ENCODE results near the gene YAE1. TPM values are rescaled to one million over a fixed set of nuclear protein-coding genes. Genes with fewer than 3 reads are reported as not detected.

YAE1 gene
- total and polyA plus RNA-seq, 2 donors: 19.8 to 34.2 TPM

DNA sequence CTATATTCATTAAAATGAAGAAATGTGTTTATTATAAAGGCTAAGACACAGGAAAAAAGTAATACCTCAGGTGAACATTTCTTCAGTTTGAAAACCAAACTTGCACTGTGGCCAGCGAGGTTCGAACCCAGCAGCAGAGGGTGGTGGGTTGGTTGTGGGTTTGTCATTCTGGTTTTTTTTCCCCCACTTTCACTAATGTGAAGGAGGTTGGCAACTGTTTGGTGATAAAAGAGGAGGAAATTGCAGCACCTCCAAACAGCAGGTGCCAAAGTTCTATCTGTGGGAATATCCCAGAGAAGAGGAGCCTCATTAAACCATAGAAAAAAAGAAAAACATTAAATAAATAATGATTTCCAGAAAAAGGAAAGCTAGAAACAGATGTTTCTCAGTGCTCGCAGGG, 36.6 kb upstream of the YAE1 start:
- no peaks in the 10 kb centered on the region for H3K4me1 ChIP-seq (ENCODE audit: control insufficient read depth in 2 of 2, insufficient read depth in 2 of 2, low read length in 2 of 2)
- H3K4me3 ChIP-seq (ENCODE audit: low read length in 2 of 2): no peak overlapping the region
- H3K27ac ChIP-seq (ENCODE audit: low read depth in 1 of 2, low read length in 1 of 2): no peak overlapping the region
- no peaks in the 10 kb centered on the region for H3K9me3 ChIP-seq (ENCODE audit: control insufficient read depth in 2 of 2, insufficient read depth in 1 of 2, low read length in 1 of 2)
- DNase-seq (ENCODE audit: low read depth in 6 of 9, low spot score in 9 of 9): no peak
- no peaks in the 10 kb centered on the region for H3K27me3 ChIP-seq (ENCODE audit: control insufficient read depth in 2 of 2, insufficient read depth in 1 of 2, low read length in 1 of 2)
- 31% methylated on average over 3 of the region's 3 CpGs for WGBS
- H3K36me3 ChIP-seq (ENCODE audit: control insufficient read depth in 2 of 2, insufficient read depth in 2 of 2, low read length in 1 of 2): no peaks in the 10 kb centered on the region

DNA sequence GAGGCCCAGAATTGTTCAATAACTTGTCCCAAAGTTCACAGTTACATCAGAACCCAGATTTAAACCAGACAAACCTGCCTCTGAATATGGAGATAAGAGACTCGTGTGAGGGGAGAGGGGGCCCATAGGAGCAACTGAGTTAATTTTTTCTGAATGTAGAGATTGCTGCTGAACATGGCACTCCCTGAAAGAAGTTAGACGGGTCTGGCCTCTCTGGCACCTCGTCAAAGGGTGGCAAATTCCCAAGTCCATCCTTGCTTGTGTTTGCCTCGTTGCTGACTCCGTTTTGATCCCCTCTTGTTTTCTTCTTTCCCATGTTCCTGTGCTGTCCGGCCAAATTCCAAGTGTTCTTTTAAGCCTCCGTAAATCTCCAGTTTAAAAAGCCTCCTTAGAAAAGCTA, 35.2 kb upstream of the YAE1 start:
- H3K27me3 ChIP-seq (ENCODE audit: control insufficient read depth in 2 of 2, insufficient read depth in 1 of 2, low read length in 1 of 2): no peaks in the 10 kb centered on the region
- WGBS: 86% methylated on average over 7 of the region's 7 CpGs

DNA sequence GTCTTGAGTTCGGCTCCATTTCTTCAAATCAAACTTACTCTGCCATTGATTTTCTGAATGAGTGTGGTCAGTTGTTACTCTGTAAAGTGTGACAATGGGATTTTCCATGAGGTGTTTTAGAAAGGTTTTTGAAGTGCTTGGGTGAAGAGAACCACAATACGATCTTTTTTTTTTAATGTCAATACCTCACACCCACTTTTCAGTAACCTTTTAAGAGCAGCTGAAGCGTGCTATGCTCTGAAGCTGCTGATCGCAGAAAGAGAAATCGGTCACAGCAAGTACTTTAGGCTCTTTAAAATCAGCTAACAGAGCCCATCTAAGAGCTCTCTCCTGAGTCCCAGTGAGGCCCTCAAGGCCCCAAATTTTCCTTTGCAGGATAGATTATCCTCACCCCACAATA, 34.4 kb upstream of the YAE1 start:
- H3K36me3 ChIP-seq (ENCODE audit: control insufficient read depth in 2 of 2, insufficient read depth in 2 of 2, low read length in 1 of 2): no peaks in the 10 kb centered on the region
- no peaks in the 10 kb centered on the region for H3K27me3 ChIP-seq (ENCODE audit: control insufficient read depth in 2 of 2, insufficient read depth in 1 of 2, low read length in 1 of 2)
- 92% methylated on average over 5 of the region's 5 CpGs for WGBS
- no peaks in the 10 kb centered on the region for H3K4me1 ChIP-seq (ENCODE audit: control insufficient read depth in 2 of 2, insufficient read depth in 2 of 2, low read length in 2 of 2)
- no peak overlapping the region for H3K27ac ChIP-seq (ENCODE audit: low read depth in 1 of 2, low read length in 1 of 2)
- DNase-seq (ENCODE audit: low read depth in 6 of 9, low spot score in 9 of 9): no peak
- no peak overlapping the region for H3K4me3 ChIP-seq (ENCODE audit: low read length in 2 of 2)
- no peaks in the 10 kb centered on the region for H3K9me3 ChIP-seq (ENCODE audit: control insufficient read depth in 2 of 2, insufficient read depth in 1 of 2, low read length in 1 of 2)

More for the DNA sequence above, 35.2 kb upstream of the YAE1 start:
- Histone ChIP-seq H3K4me1 (ENCODE audit: control insufficient read depth in 2 of 2, insufficient read depth in 2 of 2, low read length in 2 of 2) (no peaks in the 10 kb centered on the region), H3K27ac (ENCODE audit: low read depth in 1 of 2, low read length in 1 of 2) (no peak overlapping the region), H3K9me3 (ENCODE audit: control insufficient read depth in 2 of 2, insufficient read depth in 1 of 2, low read length in 1 of 2) (no peaks in the 10 kb centered on the region), H3K4me3 (ENCODE audit: low read length in 2 of 2) (no peak overlapping the region), H3K36me3 (ENCODE audit: control insufficient read depth in 2 of 2, insufficient read depth in 2 of 2, low read length in 1 of 2) (no peaks in the 10 kb centered on the region)
- DNase-seq (ENCODE audit: low read depth in 6 of 9, low spot score in 9 of 9): no peak

DNA sequence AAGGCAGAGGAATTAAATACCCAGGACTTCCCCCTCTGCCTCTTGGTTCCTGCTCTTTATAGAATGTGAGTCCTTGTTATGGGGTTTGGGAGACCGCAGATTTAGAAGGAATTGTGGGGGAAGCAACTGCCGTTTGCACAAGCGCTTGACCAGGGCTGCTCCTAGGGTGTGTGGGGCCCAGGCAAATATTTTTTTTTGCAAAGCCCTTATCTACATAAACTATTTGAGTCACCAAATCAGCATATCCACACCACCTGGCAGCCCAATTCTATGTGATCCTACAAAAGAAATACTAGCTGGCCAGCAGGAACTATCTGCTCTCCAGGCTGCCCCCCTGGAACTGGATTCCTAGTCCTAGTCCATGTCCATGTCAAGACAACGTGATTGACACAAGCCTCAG, 33.4 kb upstream of the YAE1 start:
- H3K27me3 ChIP-seq (ENCODE audit: control insufficient read depth in 2 of 2, insufficient read depth in 1 of 2, low read length in 1 of 2): no peaks in the 10 kb centered on the region
- no peaks in the 10 kb centered on the region for H3K9me3 ChIP-seq (ENCODE audit: control insufficient read depth in 2 of 2, insufficient read depth in 1 of 2, low read length in 1 of 2)
- H3K27ac ChIP-seq (ENCODE audit: low read depth in 1 of 2, low read length in 1 of 2): no peak overlapping the region
- no peaks in the 10 kb centered on the region for H3K36me3 ChIP-seq (ENCODE audit: control insufficient read depth in 2 of 2, insufficient read depth in 2 of 2, low read length in 1 of 2)
- H3K4me1 ChIP-seq (ENCODE audit: control insufficient read depth in 2 of 2, insufficient read depth in 2 of 2, low read length in 2 of 2): no peaks in the 10 kb centered on the region
- H3K4me3 ChIP-seq (ENCODE audit: low read length in 2 of 2): no peak overlapping the region
- WGBS: 92% methylated on average over 4 of the region's 4 CpGs
- DNase-seq (ENCODE audit: low read depth in 6 of 9, low spot score in 9 of 9): no peak

DNA sequence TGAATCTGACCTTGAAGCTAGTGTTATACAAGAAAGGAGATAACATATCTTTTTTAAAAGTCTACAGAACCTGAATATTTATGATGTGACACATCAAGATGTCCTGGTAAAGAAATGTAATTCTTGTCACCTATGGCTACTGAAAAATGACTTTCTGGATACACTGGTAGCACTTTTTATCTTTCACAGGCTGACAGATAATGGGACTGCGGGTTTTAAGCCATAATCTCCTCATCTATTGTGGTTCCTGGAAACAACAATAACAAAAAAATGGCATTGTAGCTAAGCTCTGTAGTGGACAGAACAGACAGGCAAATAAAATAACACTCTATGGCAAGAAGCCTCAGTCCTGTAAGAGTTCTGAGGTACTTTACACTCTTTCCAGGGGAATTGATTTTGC, 31.6 kb upstream of the YAE1 start:
- Histone ChIP-seq H3K27ac (ENCODE audit: low read depth in 1 of 2, low read length in 1 of 2) (no peak overlapping the region), H3K36me3 (ENCODE audit: control insufficient read depth in 2 of 2, insufficient read depth in 2 of 2, low read length in 1 of 2) (no peaks in the 10 kb centered on the region), H3K4me1 (ENCODE audit: control insufficient read depth in 2 of 2, insufficient read depth in 2 of 2, low read length in 2 of 2) (no peaks in the 10 kb centered on the region), H3K4me3 (ENCODE audit: low read length in 2 of 2) (no peak overlapping the region), H3K9me3 (ENCODE audit: control insufficient read depth in 2 of 2, insufficient read depth in 1 of 2, low read length in 1 of 2) (no peaks in the 10 kb centered on the region), H3K27me3 (ENCODE audit: control insufficient read depth in 2 of 2, insufficient read depth in 1 of 2, low read length in 1 of 2) (no peaks in the 10 kb centered on the region)
- 95% methylated on average over 1 of the region's 1 CpG for WGBS
- DNase-seq (ENCODE audit: low read depth in 6 of 9, low spot score in 9 of 9): no peak

DNA sequence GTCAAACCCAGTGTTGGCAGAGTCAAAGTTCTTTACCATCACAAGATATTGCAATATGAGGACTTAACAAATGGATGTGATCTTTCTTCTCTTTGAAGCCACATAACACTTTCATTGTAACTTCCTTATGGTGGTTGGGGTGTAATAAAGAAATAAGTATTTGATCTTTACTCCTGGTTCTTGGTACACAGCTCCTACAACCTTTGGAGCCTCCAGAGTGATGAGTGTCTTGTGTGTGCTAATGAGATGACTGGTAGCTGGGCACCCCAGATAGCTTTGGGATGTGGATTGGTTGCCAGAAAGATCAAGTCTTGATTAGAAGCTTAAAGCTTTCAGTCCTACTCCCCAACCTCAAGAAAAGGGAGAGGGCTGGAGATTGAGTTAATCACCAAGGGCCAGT, 31.1 kb upstream of the YAE1 start:
- Histone ChIP-seq H3K4me1 (ENCODE audit: control insufficient read depth in 2 of 2, insufficient read depth in 2 of 2, low read length in 2 of 2) (no peaks in the 10 kb centered on the region), H3K9me3 (ENCODE audit: control insufficient read depth in 2 of 2, insufficient read depth in 1 of 2, low read length in 1 of 2) (no peaks in the 10 kb centered on the region), H3K27ac (ENCODE audit: low read depth in 1 of 2, low read length in 1 of 2) (no peak overlapping the region)

DNA sequence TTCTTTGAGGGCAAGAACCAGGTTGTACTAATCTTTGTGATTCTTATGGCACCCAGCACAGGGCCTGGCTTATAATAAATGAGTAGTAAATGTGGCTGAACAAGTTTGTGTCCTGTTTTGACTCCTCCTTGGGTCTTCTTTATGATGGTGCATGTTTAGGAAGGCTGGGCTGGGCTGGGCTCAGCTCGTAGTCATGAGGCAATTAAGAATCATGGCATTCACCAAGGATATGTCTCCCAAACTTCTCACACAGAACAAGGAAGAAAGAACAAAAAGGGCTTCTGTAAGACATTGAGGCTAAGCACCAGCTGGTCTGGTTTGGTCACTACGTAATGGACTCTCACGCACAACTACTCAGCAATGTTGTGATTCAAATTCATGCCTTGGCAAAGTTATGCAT, 30.5 kb upstream of the YAE1 start:
- H3K27ac ChIP-seq (ENCODE audit: low read depth in 1 of 2, low read length in 1 of 2): no peak overlapping the region
- no peaks in the 10 kb centered on the region for H3K27me3 ChIP-seq (ENCODE audit: control insufficient read depth in 2 of 2, insufficient read depth in 1 of 2, low read length in 1 of 2)
- no peaks in the 10 kb centered on the region for H3K36me3 ChIP-seq (ENCODE audit: control insufficient read depth in 2 of 2, insufficient read depth in 2 of 2, low read length in 1 of 2)
- WGBS: 98% methylated on average over 3 of the region's 3 CpGs
- H3K4me3 ChIP-seq (ENCODE audit: low read length in 2 of 2): no peak overlapping the region
- H3K9me3 ChIP-seq (ENCODE audit: control insufficient read depth in 2 of 2, insufficient read depth in 1 of 2, low read length in 1 of 2): no peaks in the 10 kb centered on the region
- H3K4me1 ChIP-seq (ENCODE audit: control insufficient read depth in 2 of 2, insufficient read depth in 2 of 2, low read length in 2 of 2): no peaks in the 10 kb centered on the region
- no peak for DNase-seq (ENCODE audit: low read depth in 6 of 9, low spot score in 9 of 9)

More for the DNA sequence above, 31.1 kb upstream of the YAE1 start:
- Histone ChIP-seq H3K27me3 (ENCODE audit: control insufficient read depth in 2 of 2, insufficient read depth in 1 of 2, low read length in 1 of 2) (no peaks in the 10 kb centered on the region), H3K4me3 (ENCODE audit: low read length in 2 of 2) (no peak overlapping the region), H3K36me3 (ENCODE audit: control insufficient read depth in 2 of 2, insufficient read depth in 2 of 2, low read length in 1 of 2) (no peaks in the 10 kb centered on the region)
- DNase-seq (ENCODE audit: low read depth in 6 of 9, low spot score in 9 of 9): no peak

DNA sequence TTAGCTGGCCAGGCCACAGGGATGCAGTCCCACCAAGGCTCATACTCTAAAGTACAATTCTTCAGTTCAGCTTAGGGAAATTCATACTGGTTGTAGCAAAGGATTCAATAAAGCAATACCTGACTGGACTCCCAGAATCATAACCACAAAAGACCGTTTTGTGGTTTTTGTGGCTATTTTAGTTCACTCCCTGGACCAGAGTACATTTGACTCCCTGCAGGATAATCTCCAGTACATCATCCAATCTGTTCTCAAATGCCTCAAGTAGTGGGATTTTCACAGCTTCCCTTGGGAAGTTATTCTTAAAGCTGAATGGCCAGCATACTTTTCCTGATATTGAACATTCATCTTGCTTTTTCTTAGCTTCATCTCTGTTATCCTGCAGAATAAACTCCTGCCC, 29.3 kb upstream of the YAE1 start:
- H3K36me3 ChIP-seq (ENCODE audit: control insufficient read depth in 2 of 2, insufficient read depth in 2 of 2, low read length in 1 of 2): no peaks in the 10 kb centered on the region
- no peak for DNase-seq (ENCODE audit: low read depth in 6 of 9, low spot score in 9 of 9)
- H3K4me3 ChIP-seq (ENCODE audit: low read length in 2 of 2): no peak overlapping the region
- no peaks in the 10 kb centered on the region for H3K4me1 ChIP-seq (ENCODE audit: control insufficient read depth in 2 of 2, insufficient read depth in 2 of 2, low read length in 2 of 2)
- no peaks in the 10 kb centered on the region for H3K27me3 ChIP-seq (ENCODE audit: control insufficient read depth in 2 of 2, insufficient read depth in 1 of 2, low read length in 1 of 2)
- no peaks in the 10 kb centered on the region for H3K9me3 ChIP-seq (ENCODE audit: control insufficient read depth in 2 of 2, insufficient read depth in 1 of 2, low read length in 1 of 2)
- no peak overlapping the region for H3K27ac ChIP-seq (ENCODE audit: low read depth in 1 of 2, low read length in 1 of 2)
- 71% methylated on average over 1 of the region's 1 CpG for WGBS

DNA sequence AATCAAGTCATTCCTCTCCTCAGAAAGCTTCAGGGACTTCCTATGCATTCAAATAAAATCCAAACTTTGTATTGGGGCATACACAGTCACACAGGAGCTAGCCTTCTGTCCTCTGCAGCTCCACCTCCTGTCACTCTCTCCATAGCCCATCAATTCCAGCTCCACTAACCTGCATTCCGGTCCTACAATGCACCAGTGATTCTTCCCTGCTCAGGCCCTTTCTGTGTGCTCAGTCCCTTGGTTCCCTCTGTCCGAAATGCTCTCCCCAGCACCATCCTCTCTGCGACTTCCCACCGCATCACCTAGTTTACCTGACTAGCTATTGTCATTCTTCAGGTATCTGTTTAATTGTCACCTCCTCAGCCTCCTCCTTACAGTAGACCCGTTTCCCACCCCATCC, 26.4 kb upstream of the YAE1 start:
- Histone ChIP-seq H3K4me3 (ENCODE audit: low read length in 2 of 2) (no peak overlapping the region), H3K27ac (ENCODE audit: low read depth in 1 of 2, low read length in 1 of 2) (no peak overlapping the region), H3K27me3 (ENCODE audit: control insufficient read depth in 2 of 2, insufficient read depth in 1 of 2, low read length in 1 of 2) (no peaks in the 10 kb centered on the region), H3K9me3 (ENCODE audit: control insufficient read depth in 2 of 2, insufficient read depth in 1 of 2, low read length in 1 of 2) (no peaks in the 10 kb centered on the region), H3K4me1 (ENCODE audit: control insufficient read depth in 2 of 2, insufficient read depth in 2 of 2, low read length in 2 of 2) (no peaks in the 10 kb centered on the region), H3K36me3 (ENCODE audit: control insufficient read depth in 2 of 2, insufficient read depth in 2 of 2, low read length in 1 of 2) (no peaks in the 10 kb centered on the region)
- no peak for DNase-seq (ENCODE audit: low read depth in 6 of 9, low spot score in 9 of 9)
- WGBS: 92% methylated on average over 5 of the region's 5 CpGs

DNA sequence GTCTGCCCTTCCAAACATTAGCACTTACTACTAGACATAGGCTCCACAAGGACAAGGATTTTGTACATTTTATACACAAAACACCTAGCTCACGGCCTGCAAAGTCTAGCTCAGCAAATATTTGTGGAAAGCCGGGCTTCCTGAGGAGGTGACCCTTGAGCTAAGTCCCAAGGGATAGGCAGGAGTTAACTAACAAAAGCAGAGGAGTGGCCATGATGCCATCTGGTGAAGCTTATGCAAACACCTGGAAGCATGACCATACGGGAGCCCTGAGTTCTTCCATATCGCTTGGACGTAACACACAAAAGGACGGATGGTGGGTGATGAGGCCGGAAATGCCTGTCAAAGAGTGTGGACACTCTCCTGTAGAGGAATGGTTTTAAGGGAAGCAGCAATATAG, 25.9 kb upstream of the YAE1 start:
- H3K4me1 ChIP-seq (ENCODE audit: control insufficient read depth in 2 of 2, insufficient read depth in 2 of 2, low read length in 2 of 2): no peaks in the 10 kb centered on the region
- no peak overlapping the region for H3K27ac ChIP-seq (ENCODE audit: low read depth in 1 of 2, low read length in 1 of 2)
- H3K9me3 ChIP-seq (ENCODE audit: control insufficient read depth in 2 of 2, insufficient read depth in 1 of 2, low read length in 1 of 2): no peaks in the 10 kb centered on the region
- H3K27me3 ChIP-seq (ENCODE audit: control insufficient read depth in 2 of 2, insufficient read depth in 1 of 2, low read length in 1 of 2): no peaks in the 10 kb centered on the region
- WGBS: 97% methylated on average over 7 of the region's 7 CpGs
- no peaks in the 10 kb centered on the region for H3K36me3 ChIP-seq (ENCODE audit: control insufficient read depth in 2 of 2, insufficient read depth in 2 of 2, low read length in 1 of 2)
- DNase-seq (ENCODE audit: low read depth in 6 of 9, low spot score in 9 of 9): no peak
- no peak overlapping the region for H3K4me3 ChIP-seq (ENCODE audit: low read length in 2 of 2)
